Raji (cell line): ENCODE data around the gene TNFAIP8L3.

Source experiments
- POLR2A ChIP-seq: IDR thresholded peaks from 2 replicates; pipeline ENCODE4 v1.6.1; 2011; ENCODE audit warnings: low read depth, low read length, control low read depth; ENCODE audit not compliant: insufficient read depth

TNFAIP8L3 gene

GRCh38 chr15:51060030-51060673 lies 34.6 kb downstream of the TNFAIP8L3 start:
- TF ChIP-seq POLR2A: no peak

GRCh38 chr15:51054535-51054934 lies 40.2 kb downstream of the TNFAIP8L3 start:
- TF ChIP-seq POLR2A: no peak

- no peak for TF ChIP-seq POLR2A
Observed at GRCh38 chr15:51053571-51053970, 41.1 kb downstream of the TNFAIP8L3 start.

- no peak for TF ChIP-seq POLR2A
Observed at GRCh38 chr15:51051776-51052175, 42.9 kb downstream of the TNFAIP8L3 start.

GRCh38 chr15:51049081-51049480 lies 45.6 kb downstream of the TNFAIP8L3 start:
- TF ChIP-seq POLR2A: no peak

GRCh38 chr15:51048308-51048707 lies 46.4 kb downstream of the TNFAIP8L3 start:
- TF ChIP-seq POLR2A: no peak

- TF ChIP-seq POLR2A: no peak
Observed at GRCh38 chr15:51046799-51047449, 47.8 kb downstream of the TNFAIP8L3 start.

- no peak for TF ChIP-seq POLR2A
Observed at GRCh38 chr15:51046016-51046415, 48.7 kb downstream of the TNFAIP8L3 start.

- TF ChIP-seq POLR2A: no peak
Observed at GRCh38 chr15:51044037-51044727, 50.5 kb downstream of the TNFAIP8L3 start.

- no peak for TF ChIP-seq POLR2A
Observed at GRCh38 chr15:51038974-51039319, 55.8 kb downstream of the TNFAIP8L3 start.

- no peak for TF ChIP-seq POLR2A
Observed at GRCh38 chr15:51038162-51038973, 56.3 kb downstream of the TNFAIP8L3 start.

- TF ChIP-seq POLR2A: no peak
Observed at GRCh38 chr15:51030649-51031316, 63.9 kb downstream of the TNFAIP8L3 start.

GRCh38 chr15:51025454-51025846 lies 69.3 kb downstream of the TNFAIP8L3 start:
- no peak for TF ChIP-seq POLR2A

GRCh38 chr15:51024735-51025453 lies 69.8 kb downstream of the TNFAIP8L3 start:
- TF ChIP-seq POLR2A: no peak
